Esophagus squamous epithelium (tissue), 4 donors: ENCODE measurements around the gene SPARC.

Experiments
- POLR2A ChIP-seq, 4 donors: fragments of 450-650 bp; IDR thresholded peaks; one replicate each; pipeline ENCODE4 v1.6.1; 2017; ENCODE audit warnings: antibody characterized with exemption in 4 of 4, mild to moderate bottlenecking in 4 of 4, moderate library complexity in 3 of 4
- TF ChIP-seq, protein P1 (sequence below), 6 experiments: fragments of 450-650 bp in 4 of 6; fragments of 200-600 bp in 2 of 6; sonication (generic) in 2 of 6; IDR thresholded peaks; one replicate each; pipeline ENCODE4 v1.5.1; 2016 to 2019; ENCODE audit warnings: antibody characterized with exemption in 6 of 6, mild to moderate bottlenecking in 4 of 6, moderate library complexity in 4 of 6

DNA sequence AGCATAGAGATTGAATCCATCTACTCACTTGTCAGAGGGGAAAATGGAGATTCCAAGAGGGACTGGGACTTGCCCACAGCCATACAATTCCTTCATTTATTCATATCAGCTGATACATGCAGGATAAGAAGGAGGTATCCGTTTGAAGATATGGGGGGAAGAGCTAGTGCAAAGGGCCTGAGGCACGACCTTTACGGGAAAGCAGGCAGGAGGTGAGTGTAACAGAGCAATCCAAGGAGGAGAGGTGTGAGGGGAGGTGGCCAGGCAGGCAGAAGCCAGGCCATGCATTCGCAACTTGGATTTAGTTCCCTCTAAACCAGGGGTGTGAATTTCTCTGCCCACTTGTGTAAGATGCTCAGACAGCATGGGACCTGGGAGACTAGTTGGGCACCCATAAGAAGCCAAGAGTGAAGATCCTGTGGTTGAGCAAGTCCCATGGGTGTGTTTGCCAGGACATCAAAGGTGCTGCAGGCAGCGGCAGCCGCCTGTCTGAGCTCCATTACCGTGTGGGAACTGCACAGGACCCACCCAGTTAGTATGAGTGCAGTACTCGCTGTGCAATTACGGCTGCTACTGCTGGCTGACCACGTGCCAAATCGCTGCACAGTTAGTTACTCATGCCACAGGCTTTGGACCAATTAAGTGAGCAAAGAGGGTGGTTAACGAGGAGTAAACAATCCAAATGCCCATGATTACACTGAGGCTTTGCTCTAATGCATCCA lies 64.2 kb downstream of the SPARC start:
- TF ChIP-seq, protein P1, sequence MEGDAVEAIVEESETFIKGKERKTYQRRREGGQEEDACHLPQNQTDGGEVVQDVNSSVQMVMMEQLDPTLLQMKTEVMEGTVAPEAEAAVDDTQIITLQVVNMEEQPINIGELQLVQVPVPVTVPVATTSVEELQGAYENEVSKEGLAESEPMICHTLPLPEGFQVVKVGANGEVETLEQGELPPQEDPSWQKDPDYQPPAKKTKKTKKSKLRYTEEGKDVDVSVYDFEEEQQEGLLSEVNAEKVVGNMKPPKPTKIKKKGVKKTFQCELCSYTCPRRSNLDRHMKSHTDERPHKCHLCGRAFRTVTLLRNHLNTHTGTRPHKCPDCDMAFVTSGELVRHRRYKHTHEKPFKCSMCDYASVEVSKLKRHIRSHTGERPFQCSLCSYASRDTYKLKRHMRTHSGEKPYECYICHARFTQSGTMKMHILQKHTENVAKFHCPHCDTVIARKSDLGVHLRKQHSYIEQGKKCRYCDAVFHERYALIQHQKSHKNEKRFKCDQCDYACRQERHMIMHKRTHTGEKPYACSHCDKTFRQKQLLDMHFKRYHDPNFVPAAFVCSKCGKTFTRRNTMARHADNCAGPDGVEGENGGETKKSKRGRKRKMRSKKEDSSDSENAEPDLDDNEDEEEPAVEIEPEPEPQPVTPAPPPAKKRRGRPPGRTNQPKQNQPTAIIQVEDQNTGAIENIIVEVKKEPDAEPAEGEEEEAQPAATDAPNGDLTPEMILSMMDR (IDR thresholded peaks at IDR 0.05), result no peak
- TF ChIP-seq POLR2A (IDR thresholded peaks at IDR 0.05), result no peak
